Heart left ventricle (tissue), 13 donors: ENCODE results near the gene TBKBP1.

Source experiments
- POLR2A ChIP-seq, 2 donors: fragments of 450-650 bp; IDR thresholded peaks; one replicate each; pipeline ENCODE4 v1.6.1; 2017; ENCODE audit warnings: antibody characterized with exemption in 2 of 2, mild to moderate bottlenecking in 2 of 2, moderate library complexity in 2 of 2
- TF ChIP-seq, protein P1 (sequence below), 12 donors: fragments of 200-600 bp; sonication (generic) in 4 of 12; IDR thresholded peaks; one replicate each; pipeline versions ENCODE4 v1.5.0 to v1.8.0; 2018 to 2022; ENCODE audit warnings: antibody characterized with exemption in 12 of 12, mild to moderate bottlenecking in 5 of 12
- donor health status: ischemic (EF 13 %, LVEDD 7.1; RV severe dilation, severe dysfunction).
- donor health status: DM: no; HTN: yes; CAD: no.
- donor health status: DM: no; HTN: no; CAD: no.
- donor health status: ischemic (EF 25% LVEDD 6.9; RV normal size, moderate dysfunction).
- donor health status: ischemic (EF 25% LVEDD 5.7; RV mildly dilated, moderate dysfunction).
- donor health status: ischemic (EF 35%, LVEDD 5.7; RV mildly dilated, moderate dysfunction).
- donor health status: nonischemic (EF 11% LVEDD 7.7; RV severe dilation, severe dysfunction).
- donor health status: DM: yes; HTN: yes; CAD: no.
- donor health status: PGD.
- donor health status: ischemic (EF 29% LVEDD 5.4; RV normal size, mild dysfunction).
- donor health status: nonischemic (EF 23%, LVEDD 6.1; RV moderate dilation, normal function).

- no peak for TF ChIP-seq POLR2A (IDR thresholded peaks at IDR 0.05)
- TF ChIP-seq, protein P1, sequence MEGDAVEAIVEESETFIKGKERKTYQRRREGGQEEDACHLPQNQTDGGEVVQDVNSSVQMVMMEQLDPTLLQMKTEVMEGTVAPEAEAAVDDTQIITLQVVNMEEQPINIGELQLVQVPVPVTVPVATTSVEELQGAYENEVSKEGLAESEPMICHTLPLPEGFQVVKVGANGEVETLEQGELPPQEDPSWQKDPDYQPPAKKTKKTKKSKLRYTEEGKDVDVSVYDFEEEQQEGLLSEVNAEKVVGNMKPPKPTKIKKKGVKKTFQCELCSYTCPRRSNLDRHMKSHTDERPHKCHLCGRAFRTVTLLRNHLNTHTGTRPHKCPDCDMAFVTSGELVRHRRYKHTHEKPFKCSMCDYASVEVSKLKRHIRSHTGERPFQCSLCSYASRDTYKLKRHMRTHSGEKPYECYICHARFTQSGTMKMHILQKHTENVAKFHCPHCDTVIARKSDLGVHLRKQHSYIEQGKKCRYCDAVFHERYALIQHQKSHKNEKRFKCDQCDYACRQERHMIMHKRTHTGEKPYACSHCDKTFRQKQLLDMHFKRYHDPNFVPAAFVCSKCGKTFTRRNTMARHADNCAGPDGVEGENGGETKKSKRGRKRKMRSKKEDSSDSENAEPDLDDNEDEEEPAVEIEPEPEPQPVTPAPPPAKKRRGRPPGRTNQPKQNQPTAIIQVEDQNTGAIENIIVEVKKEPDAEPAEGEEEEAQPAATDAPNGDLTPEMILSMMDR (IDR thresholded peaks at IDR 0.05), result no peak
Measured at GRCh38 chr17:47678196-47678595, 15.8 kb upstream of the TBKBP1 start.
